ENCODE data around the gene CAMTA1.

GRCh38 chr1:7084232-7084894 lies 299.1 kb downstream of the CAMTA1 start:
- TF ChIP-seq, protein P1, sequence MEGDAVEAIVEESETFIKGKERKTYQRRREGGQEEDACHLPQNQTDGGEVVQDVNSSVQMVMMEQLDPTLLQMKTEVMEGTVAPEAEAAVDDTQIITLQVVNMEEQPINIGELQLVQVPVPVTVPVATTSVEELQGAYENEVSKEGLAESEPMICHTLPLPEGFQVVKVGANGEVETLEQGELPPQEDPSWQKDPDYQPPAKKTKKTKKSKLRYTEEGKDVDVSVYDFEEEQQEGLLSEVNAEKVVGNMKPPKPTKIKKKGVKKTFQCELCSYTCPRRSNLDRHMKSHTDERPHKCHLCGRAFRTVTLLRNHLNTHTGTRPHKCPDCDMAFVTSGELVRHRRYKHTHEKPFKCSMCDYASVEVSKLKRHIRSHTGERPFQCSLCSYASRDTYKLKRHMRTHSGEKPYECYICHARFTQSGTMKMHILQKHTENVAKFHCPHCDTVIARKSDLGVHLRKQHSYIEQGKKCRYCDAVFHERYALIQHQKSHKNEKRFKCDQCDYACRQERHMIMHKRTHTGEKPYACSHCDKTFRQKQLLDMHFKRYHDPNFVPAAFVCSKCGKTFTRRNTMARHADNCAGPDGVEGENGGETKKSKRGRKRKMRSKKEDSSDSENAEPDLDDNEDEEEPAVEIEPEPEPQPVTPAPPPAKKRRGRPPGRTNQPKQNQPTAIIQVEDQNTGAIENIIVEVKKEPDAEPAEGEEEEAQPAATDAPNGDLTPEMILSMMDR (IDR thresholded peaks at IDR 0.05; ENCODE audit: borderline replicate concordance, extremely low read depth, low read length, poor library complexity, severe bottlenecking): no peak
- TF ChIP-seq EZH2 (IDR thresholded peaks at IDR 0.05; ENCODE audit: borderline replicate concordance, low read depth, low read length, severe bottlenecking): no peak

Measured in DND-41 (cell line).